K562 (cell line): ENCODE measurements around the gene FAM53B. TPM values are rescaled to one million over a fixed set of nuclear protein-coding genes. Genes with fewer than 3 reads are reported as not detected.

Experiments used
- ATAC-seq: fragments of 200-7000 bp; cut with Tn5 transposase; 3 replicates; pipeline ENCODE4 v1.9.1; 2020; ENCODE audit warnings: moderate library complexity
- BruUV-seq: library from RNA; stranded (reverse); fragments of 400-500 nt; replicated peaks from 2 replicates; lab custom pipeline; 2021; lab: Mats Ljungman, UMichigan
- CTCF ChIA-PET: fragments of 300-600 bp; formaldehyde crosslinking; extraction: SDS; loops from one replicate; lab custom pipeline; 2021; ENCODE audit warnings: low intra/inter-chr PET ratio; lab: Yijun Ruan, JAX
- POLR2A ChIA-PET: fragments of 300-600, 350-650 bp; sonication (Branson Sonifier 250); formaldehyde crosslinking; extraction: SDS; loops from one replicate; lab custom pipeline; 2021; ENCODE audit warnings: antibody characterized with exemption, inconsistent platforms; lab: Yijun Ruan, JAX
- DNase-seq, 4 experiments: peaks; one replicate each; pipeline versions ENCODE4 v3.0.0 to v3.0.0-alpha.2; 2011 to 2018; ENCODE audit warnings: low spot score in 3 of 4, mixed read lengths in 3 of 4; ENCODE audit errors: extremely low read depth in 1 of 4
- FAIRE-seq: peaks from 2 replicates; lab custom pipeline; 2011; peaks lifted over from hg19 to GRCh38; lab: Jason Lieb, UNC
- H2AFZ ChIP-seq: 2 replicates; pipeline ENCODE4 v1.6.0; 2011; ENCODE audit warnings: low read depth, low read length, control low read depth, inconsistent platforms
- H3K27ac ChIP-seq: fragments of 200-600 bp; 3 replicates; pipeline ENCODE4 v1.8.0; 2011; ENCODE audit warnings: low read depth, mild to moderate bottlenecking, control low read depth, inconsistent platforms, low read length, moderate library complexity, mixed read lengths; ENCODE audit errors: extremely low read depth
- H3K27me3 ChIP-seq, 2 experiments: fragments of 300-600 bp in 1 of 2; 2 replicates in 1 of 2; 3 replicates in 1 of 2; pipeline versions ENCODE4 v1.6.0 to v1.8.0; 2011; ENCODE audit warnings: inconsistent platforms in 2 of 2, low read length in 2 of 2, mild to moderate bottlenecking in 1 of 2, mixed read lengths in 1 of 2, moderate library complexity in 1 of 2; ENCODE audit not compliant: control insufficient read depth in 2 of 2, insufficient read depth in 2 of 2
- H3K36me3 ChIP-seq: fragments of 300-600 bp; 3 replicates; pipeline ENCODE4 v1.8.0; 2011; ENCODE audit warnings: mild to moderate bottlenecking, low read length, inconsistent platforms; ENCODE audit not compliant: control insufficient read depth, insufficient read depth
- H3K4me1 ChIP-seq, 2 experiments: fragments of 200-600 bp in 1 of 2; replicated peaks in 1 of 2; 2 replicates in 1 of 2; 3 replicates in 1 of 2; pipeline versions ENCODE4 v1.5.1 to v1.8.0; 2011; ENCODE audit warnings: inconsistent platforms in 2 of 2, low read length in 2 of 2, mild to moderate bottlenecking in 1 of 2, mixed read lengths in 1 of 2, moderate library complexity in 1 of 2; ENCODE audit not compliant: control insufficient read depth in 2 of 2, insufficient read depth in 2 of 2
- H3K4me2 ChIP-seq: 2 replicates; pipeline ENCODE4 v1.6.1; 2011; ENCODE audit warnings: low read length, control low read depth, inconsistent platforms, mixed read lengths; ENCODE audit not compliant: insufficient read depth
- H3K4me3 ChIP-seq: fragments of 200-600 bp; sonication (generic), shearing (Covaris generic); 2 replicates; pipeline ENCODE4 v1.5.1; 2016; ENCODE audit warnings: control low read depth, inconsistent platforms
- H3K79me2 ChIP-seq: fragments of 200-600 bp; 3 replicates; pipeline ENCODE4 v1.8.0; 2011; ENCODE audit warnings: low read length, inconsistent platforms; ENCODE audit not compliant: control insufficient read depth, insufficient read depth
- H3K9ac ChIP-seq, 2 experiments: 2 replicates each; pipeline versions ENCODE4 v1.6.0 to v1.6.1; 2011; ENCODE audit warnings: low read depth in 2 of 2, low read length in 2 of 2, control low read depth in 1 of 2, inconsistent platforms in 1 of 2, mild to moderate bottlenecking in 1 of 2, mixed read lengths in 1 of 2; ENCODE audit not compliant: insufficient read depth in 1 of 2
- H3K9me1 ChIP-seq: one replicate; pipeline ENCODE4 v1.6.0; 2011; ENCODE audit warnings: inconsistent platforms, mild to moderate bottlenecking, low read length, moderate library complexity; ENCODE audit not compliant: control insufficient read depth, insufficient read depth
- H3K9me3 ChIP-seq: replicated peaks from 2 replicates; pipeline ENCODE4 v1.5.1; 2011; ENCODE audit warnings: low read depth, low read length, inconsistent platforms; ENCODE audit not compliant: control insufficient read depth, insufficient read depth
- H4K20me1 ChIP-seq: replicated peaks from 2 replicates; pipeline ENCODE4 v1.6.1; 2011; ENCODE audit warnings: low read length, inconsistent platforms, mixed read lengths; ENCODE audit not compliant: control insufficient read depth, insufficient read depth
- KDM1A ChIP-seq, 2 experiments: fragments of 450-650 bp; IDR thresholded peaks; 2 replicates each; pipeline ENCODE4 v1.6.1; 2016; ENCODE audit warnings: mild to moderate bottlenecking in 2 of 2
- TCF3 ChIP-seq: sonication (generic); formaldehyde crosslinking; IDR thresholded peaks from 2 replicates; pipeline ENCODE4 v1.4.0; 2020; ENCODE audit warnings: mild to moderate bottlenecking, missing genetic modification reagents
- ZKSCAN3 ChIP-seq: fragments of 250-450 bp; sonication (Bioruptor Pico); IDR thresholded peaks from 2 replicates; pipeline ENCODE4 v1.4.0; 2020
- WGBS: fragments of 100-300 bp; shearing (Covaris generic); methylation state at CpG from one replicate; pipeline ENCODE4 v1.1.6; 2016; ENCODE audit warnings: low coverage, mixed read lengths; ENCODE audit not compliant: insufficient coverage; ENCODE audit errors: missing lambda C conversion rate; 5-methylcytosine and 5-hydroxymethylcytosine counted together
- in situ Hi-C: fragments of 300-500 bp; cut with MboI; formaldehyde crosslinking; loops from 4 replicates; pipeline ENCODE4 v1.15.0; 2018; ENCODE audit warnings: inconsistent platforms, mixed read lengths
- intact Hi-C: fragments of 100-400 bp; cut with micrococcal nuclease; formaldehyde crosslinking; loops from 2 replicates; pipeline ENCODE4 v1.14.2; 2022
- polyA plus RNA-seq, 8 experiments: library from polyadenylated mRNA; depleted of rRNA in 4 of 8; stranded (reverse) in 5 of 8; unstranded in 3 of 8; fragments of >200 nt; fragmentation: Nextera tagmentation in 2 of 8; fragmentation: Illumina TruSeq in 1 of 8; extraction: Ambion mirVana in 2 of 8; extraction: Trizol in 1 of 8; gene quantifications; 2 replicates each; pipeline versions ENCODE4 v1.2.1 to v1.2.3, GENCODE V29; 2011 to 2014; ENCODE audit warnings: inconsistent platforms in 1 of 8, missing spikeins in 1 of 8
- total RNA-seq, 7 experiments: library from RNA; depleted of rRNA in 6 of 7; stranded (reverse); fragments of >200 nt in 6 of 7; fragmentation: Illumina TruSeq in 2 of 7; extraction: Trizol in 2 of 7; gene quantifications; 2 replicates each; pipeline versions ENCODE4 v1.2.1 to v1.2.3, GENCODE V29; 2011 to 2021; ENCODE audit warnings: low replicate concordance in 1 of 7

The FAM53B gene
- total and polyA plus RNA-seq, 9 of the 15 experiments (the other 6 are each of a cell fraction or from before 2014, with no cell fraction given), result 0.03 to 16.5 (median 5.0) TPM

GRCh38 chr10:124739986-124740368, 4.2 kb downstream of the FAM53B start (continued):
- no peak for TF ChIP-seq ZKSCAN3 (CRISPR knock-in tag)

GRCh38 chr10:124739119-124739921, 4.9 kb downstream of the FAM53B start:
- peak in 1 of 2 experiments; percentile 27; a peak in 1 of 4 replicates for TF ChIP-seq KDM1A (IDR thresholded peaks at IDR 0.05)
- TF ChIP-seq TCF3 (CRISPR knock-in tag), result no peak
- TF ChIP-seq, all 486 proteins: peak for 1
- Histone ChIP-seq H3K27ac (no peak overlapping the region), H3K4me1 (peaks cover 25 to 38% of the 10 kb centered on the region in 2 experiments; a peak in 4 of 5 replicates), H3K9me3 (no peaks in the 10 kb centered on the region), H3K36me3 (peaks cover 8% of the 10 kb centered on the region; the same call in 1 of the 3 replicates), H4K20me1 (peaks cover 23% of the 10 kb centered on the region; the same call in 1 of the 2 replicates), H3K4me3 (no peak overlapping the region), H3K9me1 (no peaks in the 10 kb centered on the region), H2AFZ (no peak overlapping the region), H3K79me2 (peaks cover 69% of the 10 kb centered on the region), H3K9ac (0 out of 4 replicates have a peak overlapping the region, but pooled peaks of 1 of the 2 experiments have one; percentile 71), H3K27me3 (no peaks in the 10 kb centered on the region), H3K4me2 (no peak overlapping the region)
- no TSS peak for BruUV-seq
- in situ Hi-C loops (no loop called here), intact Hi-C loops (no loop called here)
- ATAC-seq (no peak), DNase-seq (no peak), FAIRE-seq (no peak)
- ChIA-PET CTCF (interaction anchor here (0.7 to 0.9 kb wide), 2 partner anchors 33 to 199 kb away, joined by 3 read pairs; no protein-coding TSS in a partner anchor), POLR2A (interaction anchor here (0.6 to 0.8 kb wide), 3 partner anchors 21 to 147 kb away, joined by 3 read pairs; no protein-coding TSS in a partner anchor)
- WGBS, result 74% methylated on average over 12 of the region's 13 CpGs
